ENCODE data around the gene NOTCH2.
A peak's percentile ranks its signal among the peaks of the same experiment; 100 is the strongest.

Gene NOTCH2

DNA sequence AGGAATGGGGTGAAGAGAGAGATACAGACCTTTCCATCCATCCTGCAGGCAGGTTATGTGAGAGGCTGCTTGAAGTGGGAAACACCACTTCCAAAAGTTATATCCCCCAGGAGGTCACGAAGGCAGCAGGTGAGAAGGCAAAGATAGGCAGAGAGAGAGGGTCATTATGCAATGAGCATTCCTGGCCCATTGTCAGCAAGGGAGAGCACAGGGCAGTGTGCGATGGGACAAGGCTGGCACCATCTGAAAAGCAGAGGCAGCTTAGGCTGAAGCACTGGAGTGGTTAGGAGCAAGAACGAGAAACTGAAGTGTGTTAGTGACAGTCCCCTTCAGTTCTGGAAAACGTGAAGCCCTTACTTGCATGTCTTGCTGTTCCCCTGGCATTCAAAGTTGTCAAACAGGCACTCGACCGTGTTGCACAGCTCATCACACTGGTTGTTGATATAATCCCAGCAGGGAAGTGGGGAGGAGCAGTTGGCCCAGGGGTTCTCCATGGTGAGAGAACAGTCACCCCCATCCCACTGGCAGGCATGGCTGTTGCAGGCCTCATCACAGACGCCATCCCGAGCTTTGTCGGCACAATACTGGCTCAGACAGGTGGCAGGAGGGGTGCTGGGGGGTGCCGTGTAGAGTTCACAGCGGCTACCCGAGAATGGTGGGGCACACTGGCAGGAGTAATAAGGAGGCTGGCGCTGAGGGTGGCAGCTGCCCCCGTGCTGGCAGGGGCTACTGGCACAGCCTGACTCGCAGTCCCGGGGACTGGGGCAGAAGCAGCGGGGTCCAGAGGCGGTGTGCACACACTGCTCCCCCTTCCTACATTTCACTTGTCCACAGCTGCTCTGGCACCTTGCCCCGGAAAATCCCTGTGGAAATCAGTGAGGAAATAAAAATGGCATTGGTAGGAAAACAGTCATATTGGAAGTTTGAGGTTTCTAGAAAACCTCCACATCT is 144.2 kb downstream of the NOTCH2 start:
- H3K27me3 Mint-ChIP-seq (ENCODE audit: low read depth), result no peaks in the 10 kb centered on the region
- H3K27ac Mint-ChIP-seq, result no peak overlapping the region
- no peak overlapping the region for H3K4me3 Mint-ChIP-seq
- no peaks in the 10 kb centered on the region for H3K9me3 Mint-ChIP-seq
- peaks cover 67% of the 10 kb centered on the region for H3K36me3 Mint-ChIP-seq (ENCODE audit: low read depth)
- no peaks in the 10 kb centered on the region for H3K4me1 Mint-ChIP-seq (ENCODE audit: low read depth)

DNA sequence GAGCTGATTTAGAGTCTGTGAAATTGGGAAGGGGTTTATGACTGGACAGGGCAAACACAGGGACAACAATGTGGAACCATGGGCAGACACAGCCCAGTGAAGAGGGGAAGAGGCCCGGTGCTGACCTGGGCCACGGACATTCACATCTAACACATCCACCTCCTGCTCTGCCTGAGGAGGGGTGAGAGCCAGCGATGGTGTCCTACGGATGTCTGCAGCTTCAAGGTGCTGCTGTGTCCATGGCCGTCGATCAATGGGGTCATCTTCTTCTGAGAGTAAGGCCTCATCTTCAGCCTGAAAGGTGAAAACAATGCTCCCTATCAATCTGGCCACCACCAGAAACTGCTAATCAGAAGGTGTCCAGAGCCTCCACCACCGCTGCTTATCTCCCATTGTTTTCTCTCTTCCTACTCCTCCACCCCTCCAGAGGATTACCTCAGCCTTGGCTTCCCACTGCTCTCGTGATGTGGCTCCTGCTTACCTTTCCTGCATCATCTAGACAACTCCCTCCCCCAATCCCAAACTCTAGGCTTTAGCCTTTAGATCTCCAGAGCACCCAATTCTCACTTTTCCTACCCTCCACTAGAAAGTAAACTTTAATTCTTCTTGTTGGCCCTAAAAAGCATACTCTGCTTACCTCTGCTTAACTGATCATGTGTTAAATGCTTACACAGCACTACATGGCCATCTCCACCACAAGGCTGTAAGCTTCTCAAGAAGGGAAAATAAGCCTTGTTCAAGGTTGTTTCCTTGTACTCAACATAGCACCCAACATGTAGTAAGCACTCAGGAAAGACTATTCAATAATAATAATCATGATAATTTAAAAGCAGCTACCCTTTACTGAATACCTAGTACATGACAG is 149.1 kb downstream of the NOTCH2 start:
- Mint-ChIP-seq H3K27ac (no peak overlapping the region), H3K9me3 (no peaks in the 10 kb centered on the region), H3K4me1 (ENCODE audit: low read depth) (no peaks in the 10 kb centered on the region), H3K27me3 (ENCODE audit: low read depth) (no peaks in the 10 kb centered on the region), H3K4me3 (no peak overlapping the region), H3K36me3 (ENCODE audit: low read depth) (peaks cover 77% of the 10 kb centered on the region)

- Mint-ChIP-seq H3K27ac (no peak overlapping the region), H3K4me3 (no peak overlapping the region), H3K4me1 (ENCODE audit: low read depth) (no peaks in the 10 kb centered on the region), H3K9me3 (no peaks in the 10 kb centered on the region), H3K36me3 (ENCODE audit: low read depth) (peaks cover 75% of the 10 kb centered on the region), H3K27me3 (ENCODE audit: low read depth) (no peaks in the 10 kb centered on the region)
Measured at GRCh38 chr1:119919241-119919640, 150.2 kb downstream of the NOTCH2 start.

DNA sequence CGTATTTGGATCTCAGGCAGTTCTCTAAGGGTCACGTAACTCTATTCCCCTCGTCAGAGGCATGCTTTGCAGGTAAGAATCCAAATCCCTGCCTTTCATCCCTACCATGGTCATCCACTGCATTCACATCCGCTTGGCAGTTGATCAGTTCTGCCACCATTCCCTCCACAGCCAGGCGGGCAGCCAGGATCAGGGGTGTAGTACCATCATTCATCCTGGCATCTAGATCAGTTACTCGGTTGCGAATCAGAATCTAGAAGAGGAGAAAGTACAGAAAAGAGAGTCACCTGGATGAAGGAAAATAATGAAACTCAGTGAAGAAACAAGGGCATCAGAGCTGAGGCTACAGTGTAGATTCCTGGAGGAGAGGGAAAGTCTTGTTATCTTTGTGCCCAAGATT is 151.2 kb downstream of the NOTCH2 start:
- Mint-ChIP-seq H3K4me1 (ENCODE audit: low read depth) (no peaks in the 10 kb centered on the region), H3K27me3 (ENCODE audit: low read depth) (no peaks in the 10 kb centered on the region), H3K36me3 (ENCODE audit: low read depth) (peaks cover 72% of the 10 kb centered on the region), H3K9me3 (no peaks in the 10 kb centered on the region), H3K4me3 (no peak overlapping the region), H3K27ac (peak overlapping the region; percentile 22)

- Mint-ChIP-seq H3K27me3 (ENCODE audit: low read depth) (no peaks in the 10 kb centered on the region), H3K9me3 (no peaks in the 10 kb centered on the region), H3K27ac (peak overlapping the region; percentile 27), H3K36me3 (ENCODE audit: low read depth) (peaks cover 72% of the 10 kb centered on the region), H3K4me3 (no peak overlapping the region), H3K4me1 (ENCODE audit: low read depth) (no peaks in the 10 kb centered on the region)
Measured at GRCh38 chr1:119917304-119918055, 152.0 kb downstream of the NOTCH2 start.

- no peaks in the 10 kb centered on the region for H3K4me1 Mint-ChIP-seq (ENCODE audit: low read depth)
- no peak overlapping the region for H3K4me3 Mint-ChIP-seq
- peaks cover 61% of the 10 kb centered on the region for H3K36me3 Mint-ChIP-seq (ENCODE audit: low read depth)
- no peaks in the 10 kb centered on the region for H3K27me3 Mint-ChIP-seq (ENCODE audit: low read depth)
- no peaks in the 10 kb centered on the region for H3K9me3 Mint-ChIP-seq
- H3K27ac Mint-ChIP-seq, result no peak overlapping the region
Measured at GRCh38 chr1:119915517-119915916, 153.9 kb downstream of the NOTCH2 start.

DNA sequence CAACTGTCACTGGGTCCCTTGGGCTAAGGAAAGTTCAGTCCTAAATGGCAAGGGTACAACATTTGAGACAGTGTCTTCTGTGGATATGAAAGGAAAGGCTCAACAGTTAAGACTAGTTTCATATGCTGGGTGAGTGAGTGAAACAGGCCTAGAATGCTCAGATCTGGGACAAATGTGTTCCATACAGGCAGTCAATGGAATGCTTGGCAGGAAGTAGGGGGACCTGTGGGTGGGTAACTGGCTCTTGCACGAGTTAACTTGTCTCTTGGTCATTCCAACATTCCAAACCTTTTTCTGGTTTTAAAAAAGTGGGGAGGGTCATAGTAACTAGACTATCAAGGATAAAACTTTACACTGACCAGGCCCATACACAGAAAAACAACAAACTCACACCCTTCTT is 155.4 kb downstream of the NOTCH2 start:
- Mint-ChIP-seq H3K27me3 (ENCODE audit: low read depth) (no peaks in the 10 kb centered on the region), H3K4me1 (ENCODE audit: low read depth) (no peaks in the 10 kb centered on the region), H3K36me3 (ENCODE audit: low read depth) (peaks cover 55% of the 10 kb centered on the region), H3K9me3 (no peaks in the 10 kb centered on the region), H3K4me3 (no peak overlapping the region), H3K27ac (no peak overlapping the region)

DNA sequence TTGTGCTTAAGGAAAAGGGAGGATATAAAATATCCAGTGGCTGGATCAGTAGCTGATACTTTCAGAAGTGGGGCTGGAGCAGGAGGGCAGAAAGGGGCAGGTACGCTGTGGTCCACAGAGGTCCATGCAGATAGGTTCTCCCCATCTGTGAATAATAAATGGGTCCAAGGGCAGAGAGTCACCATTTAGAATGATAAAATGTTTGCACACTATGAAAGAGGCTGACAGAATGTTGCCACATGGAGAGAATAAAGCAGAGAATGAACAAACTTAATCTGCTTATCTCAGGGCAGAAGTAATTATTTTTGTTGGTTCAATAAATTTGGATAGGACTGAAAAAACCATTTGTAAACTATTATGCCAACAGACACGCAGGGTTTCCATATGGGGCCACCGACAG is 156.5 kb downstream of the NOTCH2 start:
- H3K27ac Mint-ChIP-seq, result no peak overlapping the region
- H3K4me3 Mint-ChIP-seq, result no peak overlapping the region
- H3K36me3 Mint-ChIP-seq (ENCODE audit: low read depth), result peaks cover 46% of the 10 kb centered on the region
- H3K9me3 Mint-ChIP-seq, result no peaks in the 10 kb centered on the region
- H3K27me3 Mint-ChIP-seq (ENCODE audit: low read depth), result no peaks in the 10 kb centered on the region
- no peaks in the 10 kb centered on the region for H3K4me1 Mint-ChIP-seq (ENCODE audit: low read depth)

- no peaks in the 10 kb centered on the region for H3K4me1 Mint-ChIP-seq (ENCODE audit: low read depth)
- H3K9me3 Mint-ChIP-seq, result no peaks in the 10 kb centered on the region
- no peak overlapping the region for H3K4me3 Mint-ChIP-seq
- H3K27ac Mint-ChIP-seq, result no peak overlapping the region
- no peaks in the 10 kb centered on the region for H3K27me3 Mint-ChIP-seq (ENCODE audit: low read depth)
- peaks cover 42% of the 10 kb centered on the region for H3K36me3 Mint-ChIP-seq (ENCODE audit: low read depth)
Measured at GRCh38 chr1:119911775-119912174, 157.7 kb downstream of the NOTCH2 start.

- no peak overlapping the region for H3K4me3 Mint-ChIP-seq
- H3K27ac Mint-ChIP-seq, result no peak overlapping the region
- peaks cover 37% of the 10 kb centered on the region for H3K36me3 Mint-ChIP-seq (ENCODE audit: low read depth)
Measured at GRCh38 chr1:119910618-119911017, 158.8 kb downstream of the NOTCH2 start.

DNA sequence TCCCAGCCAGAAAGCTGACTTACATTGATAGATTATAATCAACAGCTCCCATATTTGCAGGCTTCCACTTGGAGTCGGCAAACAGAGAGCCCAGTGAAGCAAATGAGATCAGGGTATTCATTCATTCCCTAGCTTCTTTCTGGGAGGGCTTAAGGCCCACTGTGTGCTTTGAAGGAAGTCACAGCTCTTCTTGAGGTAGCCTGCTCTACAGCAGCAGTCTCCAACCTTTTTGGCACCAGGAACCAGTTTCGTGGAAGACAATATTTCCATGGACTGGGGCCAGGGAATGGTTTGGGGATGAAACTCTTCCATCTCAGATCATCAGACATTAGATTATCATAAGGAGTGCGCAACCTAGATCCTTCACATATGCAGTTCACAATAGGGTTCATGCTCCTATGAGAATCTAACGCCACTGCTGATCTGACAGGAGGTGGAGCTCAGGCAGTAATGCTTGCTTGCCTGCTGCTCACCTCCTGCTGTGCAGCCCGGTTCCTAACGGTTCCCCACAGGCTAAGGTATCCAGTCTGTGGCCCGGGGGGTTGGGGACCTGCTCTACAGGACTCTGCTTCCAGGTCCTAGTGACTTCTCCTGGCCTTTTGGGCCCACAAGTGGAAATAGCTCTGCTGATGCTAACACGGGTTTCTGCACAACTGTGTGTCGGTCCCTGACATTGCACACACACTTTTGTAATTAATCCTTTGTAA is 159.4 kb downstream of the NOTCH2 start:
- H3K27ac Mint-ChIP-seq, result no peak overlapping the region
- H3K9me3 Mint-ChIP-seq, result peaks cover under 1% of the 10 kb centered on the region
- no peaks in the 10 kb centered on the region for H3K4me1 Mint-ChIP-seq (ENCODE audit: low read depth)
- H3K36me3 Mint-ChIP-seq (ENCODE audit: low read depth), result peaks cover 31% of the 10 kb centered on the region
- no peak overlapping the region for H3K4me3 Mint-ChIP-seq
- peaks cover 11% of the 10 kb centered on the region for H3K27me3 Mint-ChIP-seq (ENCODE audit: low read depth)

More at GRCh38 chr1:119910618-119911017, 158.8 kb downstream of the NOTCH2 start:
- no peaks in the 10 kb centered on the region for H3K9me3 Mint-ChIP-seq
- H3K27me3 Mint-ChIP-seq (ENCODE audit: low read depth), result peaks cover 5% of the 10 kb centered on the region
- H3K4me1 Mint-ChIP-seq (ENCODE audit: low read depth), result no peaks in the 10 kb centered on the region

DNA sequence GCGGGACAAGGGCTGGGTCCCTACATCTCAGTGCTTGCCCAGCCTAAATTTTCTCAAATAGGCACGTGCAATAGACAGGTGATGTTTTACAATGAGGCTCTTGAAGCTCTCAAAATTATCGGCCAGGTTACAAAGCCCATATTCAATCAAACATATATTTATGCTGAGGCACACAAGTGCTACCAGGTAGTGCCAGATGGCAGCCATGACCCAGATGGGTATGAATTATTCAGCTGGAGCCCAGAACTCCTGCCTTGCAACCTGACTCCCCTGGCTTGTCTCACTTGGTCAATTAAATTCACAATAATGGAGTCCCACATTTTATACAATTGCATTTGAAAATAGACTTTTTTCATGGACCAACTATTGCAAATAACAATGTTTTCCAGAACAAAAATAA is 160.8 kb downstream of the NOTCH2 start:
- Mint-ChIP-seq H3K4me1 (ENCODE audit: low read depth) (no peaks in the 10 kb centered on the region), H3K4me3 (no peak overlapping the region), H3K36me3 (ENCODE audit: low read depth) (peaks cover 23% of the 10 kb centered on the region), H3K27ac (no peak overlapping the region), H3K27me3 (ENCODE audit: low read depth) (peaks cover 25% of the 10 kb centered on the region), H3K9me3 (peaks cover 4% of the 10 kb centered on the region)

DNA sequence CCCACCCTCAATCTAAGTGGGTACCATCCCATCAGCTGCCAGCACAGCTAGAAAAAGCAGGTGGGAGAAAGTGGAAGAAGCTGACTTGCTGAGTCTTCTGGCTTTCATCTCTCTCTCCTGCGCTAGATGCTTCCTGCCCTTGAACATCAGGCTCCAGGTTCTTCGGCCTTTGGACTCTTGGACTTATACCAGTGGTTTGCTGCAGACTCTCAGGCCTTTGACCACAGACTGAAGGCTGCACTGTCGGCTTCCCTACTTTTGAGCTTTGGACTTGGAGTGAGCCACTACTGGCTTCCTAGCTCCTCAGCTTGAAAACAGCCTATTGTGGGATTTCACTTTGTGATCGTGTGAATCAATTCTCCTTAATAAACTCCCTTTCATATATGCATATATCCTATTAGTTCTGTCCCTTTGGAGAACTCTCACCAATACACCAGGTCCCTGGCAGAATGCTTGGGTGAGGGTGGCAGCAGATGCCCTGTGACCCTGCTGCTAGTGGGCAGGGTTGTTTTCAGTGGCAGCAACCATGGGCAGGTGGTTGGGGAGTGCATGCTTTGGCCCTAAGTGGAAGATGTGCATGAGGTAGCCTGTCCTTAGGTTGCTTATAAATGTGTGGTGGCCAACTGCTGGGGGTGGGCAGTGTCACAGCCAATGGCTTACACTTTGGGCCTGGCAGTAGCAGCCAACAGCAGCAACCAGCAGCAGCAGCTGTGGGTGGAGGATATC is 162.4 kb downstream of the NOTCH2 start:
- Mint-ChIP-seq H3K36me3 (ENCODE audit: low read depth) (peaks cover 11% of the 10 kb centered on the region), H3K4me3 (no peak overlapping the region), H3K27ac (no peak overlapping the region), H3K27me3 (ENCODE audit: low read depth) (peaks cover 36% of the 10 kb centered on the region), H3K9me3 (peaks cover 4% of the 10 kb centered on the region), H3K4me1 (ENCODE audit: low read depth) (no peaks in the 10 kb centered on the region)
